ENCODE measurements around the gene TENT5A. TPM values are rescaled to one million over a fixed set of nuclear protein-coding genes. Genes with fewer than 3 reads are reported as not detected.

The TENT5A gene
- total and polyA plus RNA-seq, 8 donors, result 2.8 to 12.2 (median 5.1) TPM

DNA sequence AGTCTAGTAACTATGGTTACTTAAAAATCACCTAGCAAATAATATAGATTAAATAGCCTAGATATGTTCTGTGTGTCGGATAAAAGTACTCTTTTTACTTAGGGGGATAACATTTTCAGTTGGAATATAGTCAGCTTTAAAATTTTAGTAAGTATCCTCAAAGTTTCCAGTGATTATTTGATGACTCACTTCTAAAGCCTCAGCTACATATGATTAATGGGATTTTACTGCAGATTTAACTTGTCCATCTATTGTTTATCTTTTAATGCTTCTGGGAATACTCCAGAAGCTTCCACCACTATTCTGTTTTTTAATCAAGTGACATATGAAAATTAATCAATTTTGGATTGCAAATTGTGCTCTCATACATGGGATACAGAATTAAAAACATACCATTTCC is 8.7 kb upstream of the TENT5A start:
- H3K4me1 ChIP-seq, result peaks cover 0 to 6% (median under 1%) of the 10 kb centered on the region in 3 donors
- peaks cover 0 to 3% (median 1%) of the 10 kb centered on the region in 4 donors for H3K27me3 ChIP-seq
- H3K27ac ChIP-seq, result no peak overlapping the region
- TF ChIP-seq, protein P1, sequence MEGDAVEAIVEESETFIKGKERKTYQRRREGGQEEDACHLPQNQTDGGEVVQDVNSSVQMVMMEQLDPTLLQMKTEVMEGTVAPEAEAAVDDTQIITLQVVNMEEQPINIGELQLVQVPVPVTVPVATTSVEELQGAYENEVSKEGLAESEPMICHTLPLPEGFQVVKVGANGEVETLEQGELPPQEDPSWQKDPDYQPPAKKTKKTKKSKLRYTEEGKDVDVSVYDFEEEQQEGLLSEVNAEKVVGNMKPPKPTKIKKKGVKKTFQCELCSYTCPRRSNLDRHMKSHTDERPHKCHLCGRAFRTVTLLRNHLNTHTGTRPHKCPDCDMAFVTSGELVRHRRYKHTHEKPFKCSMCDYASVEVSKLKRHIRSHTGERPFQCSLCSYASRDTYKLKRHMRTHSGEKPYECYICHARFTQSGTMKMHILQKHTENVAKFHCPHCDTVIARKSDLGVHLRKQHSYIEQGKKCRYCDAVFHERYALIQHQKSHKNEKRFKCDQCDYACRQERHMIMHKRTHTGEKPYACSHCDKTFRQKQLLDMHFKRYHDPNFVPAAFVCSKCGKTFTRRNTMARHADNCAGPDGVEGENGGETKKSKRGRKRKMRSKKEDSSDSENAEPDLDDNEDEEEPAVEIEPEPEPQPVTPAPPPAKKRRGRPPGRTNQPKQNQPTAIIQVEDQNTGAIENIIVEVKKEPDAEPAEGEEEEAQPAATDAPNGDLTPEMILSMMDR (IDR thresholded peaks at IDR 0.05), result no peak
- FAIRE-seq, result no peak
- DNase-seq, result no peak
- no peak overlapping the region for H3K4me3 ChIP-seq
- no peaks in the 10 kb centered on the region for H3K36me3 ChIP-seq
- ATAC-seq, result no peak
- intact Hi-C loops (cut with DNase I), result no loop called here
- H3K9me3 ChIP-seq, result no peaks in the 10 kb centered on the region
- 68 to 85% methylated on average over 1 of the region's 1 CpG for WGBS, 2 donors

DNA sequence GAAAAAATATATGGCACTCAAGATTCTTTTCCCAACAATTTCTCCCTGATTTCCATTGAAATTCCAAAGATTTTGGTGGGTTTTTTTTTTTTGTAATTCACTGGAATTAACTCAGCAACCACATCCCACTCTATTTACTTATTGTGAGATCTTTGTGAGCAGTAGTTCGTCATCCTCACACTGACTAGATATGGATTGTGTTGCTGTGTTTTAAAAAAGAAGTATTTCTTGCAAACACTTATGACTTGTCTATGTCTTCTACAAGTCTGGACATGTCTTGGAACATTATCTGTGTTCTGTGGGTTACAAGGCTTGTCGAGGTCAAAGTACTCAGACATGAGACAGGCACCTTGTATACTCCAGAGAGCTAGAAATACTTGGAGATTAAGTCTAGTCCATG is 7.3 kb upstream of the TENT5A start:
- WGBS, 2 donors, result 56 to 59% methylated on average over 2 of the region's 2 CpGs
- Histone ChIP-seq H3K4me1 (peaks cover 0 to 6% (median 0%) of the 10 kb centered on the region in 3 donors), H3K27ac (no peak overlapping the region), H3K36me3 (no peaks in the 10 kb centered on the region), H3K4me3 (no peak overlapping the region), H3K27me3 (peaks cover 0 to 3% (median 1%) of the 10 kb centered on the region in 4 donors), H3K9me3 (no peaks in the 10 kb centered on the region)
- DNase-seq (no peak), ATAC-seq (peak in 1 of 4 donors; percentile 63), FAIRE-seq (no peak)
- TF ChIP-seq, protein P1 (IDR thresholded peaks at IDR 0.05), result no peak
- intact Hi-C loops (cut with DNase I), result loop anchor here in 1 of 3 donors (10.0 kb wide), 1 partner anchor 1155 kb away; no protein-coding TSS in a partner anchor

DNA sequence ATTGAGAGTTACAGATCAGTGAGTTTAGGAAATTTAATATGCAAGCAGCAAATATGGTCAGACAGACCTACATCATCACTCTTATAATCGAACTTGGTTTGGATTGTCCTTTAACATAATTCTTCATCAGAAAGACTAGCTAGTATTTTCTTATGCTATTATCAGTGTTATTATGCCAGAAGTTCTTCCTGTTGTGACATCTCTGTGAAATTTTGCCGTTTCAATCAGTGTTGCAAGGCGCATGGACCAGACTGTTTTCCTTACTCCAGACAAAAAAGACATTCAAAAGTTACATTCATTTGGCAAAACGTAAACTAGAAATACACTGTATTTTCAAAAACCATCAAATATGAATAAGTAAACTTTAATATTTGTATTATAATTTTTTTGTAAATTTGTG is 5.7 kb upstream of the TENT5A start:
- Histone ChIP-seq H3K27ac (no peak overlapping the region), H3K36me3 (no peaks in the 10 kb centered on the region), H3K4me1 (peaks cover 0 to 10% (median 3%) of the 10 kb centered on the region in 3 donors), H3K27me3 (peaks cover 0 to 3% (median 1%) of the 10 kb centered on the region in 4 donors), H3K9me3 (no peaks in the 10 kb centered on the region), H3K4me3 (no peak overlapping the region)
- no peak for FAIRE-seq
- TF ChIP-seq, protein P1 (IDR thresholded peaks at IDR 0.05), result no peak
- 77 to 79% methylated on average over 4 of the region's 4 CpGs for WGBS, 2 donors
- ATAC-seq, result no peak
- DNase-seq, result no peak
- intact Hi-C loops (cut with DNase I), result loop anchor here in 1 of 3 donors (10.0 kb wide), 1 partner anchor 1153 kb away; no protein-coding TSS in a partner anchor

DNA sequence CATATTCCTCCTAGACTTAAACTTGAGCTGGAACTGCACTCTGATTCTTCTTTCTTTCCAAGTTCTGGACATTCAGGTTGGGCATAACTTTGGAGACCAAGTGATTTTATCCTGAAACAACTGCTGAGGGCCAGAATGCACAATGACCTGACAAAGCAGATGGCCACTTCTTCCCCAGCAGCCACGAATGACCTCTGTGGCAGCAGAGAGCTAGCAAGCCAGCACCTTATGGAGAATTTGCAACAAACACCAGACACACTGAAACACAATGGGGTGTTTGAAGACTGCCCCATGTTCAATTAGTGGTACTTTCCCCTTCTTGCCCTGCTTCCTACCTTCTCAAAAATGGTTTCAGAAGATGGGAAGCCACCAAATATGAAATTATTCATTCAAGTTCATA is 4.2 kb upstream of the TENT5A start:
- 44 to 55% methylated on average over 1 of the region's 1 CpG for WGBS, 2 donors
- TF ChIP-seq, protein P1 (IDR thresholded peaks at IDR 0.05), result no peak
- H3K27ac ChIP-seq, result no peak overlapping the region

DNA sequence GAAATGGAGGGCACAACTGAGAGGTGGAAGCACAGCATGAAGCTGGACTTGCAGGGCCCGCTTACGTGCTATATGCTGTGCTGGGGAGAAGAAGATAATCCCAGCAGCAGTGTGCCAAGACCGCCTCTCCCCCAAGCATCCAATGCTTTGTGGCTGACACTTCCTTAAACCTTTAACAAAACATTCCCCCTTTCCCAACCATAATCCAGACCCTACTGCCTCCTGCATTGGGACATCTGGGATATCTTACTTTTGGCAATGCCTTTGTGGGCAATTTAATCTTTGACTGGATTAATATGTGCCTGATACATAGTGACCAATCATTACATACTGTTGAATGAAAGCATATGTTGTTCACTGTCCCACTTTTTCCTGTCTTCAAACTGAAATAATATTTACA is 3.1 kb upstream of the TENT5A start:
- intact Hi-C loops (cut with DNase I), result loop anchor here in 1 of 3 donors (10.0 kb wide), 1 partner anchor 1151 kb away; no protein-coding TSS in a partner anchor

More for the DNA sequence above, 4.2 kb upstream of the TENT5A start:
- intact Hi-C loops (cut with DNase I), result loop anchor here in 1 of 3 donors (10.0 kb wide), 1 partner anchor 1152 kb away; no protein-coding TSS in a partner anchor
- no peak overlapping the region for H3K4me3 ChIP-seq
- ATAC-seq, result no peak
- FAIRE-seq, result no peak
- H3K27me3 ChIP-seq, result peaks cover 0 to 3% (median 1%) of the 10 kb centered on the region in 4 donors
- no peak for DNase-seq
- no peaks in the 10 kb centered on the region for H3K36me3 ChIP-seq
- H3K4me1 ChIP-seq, result peaks cover 0 to 10% (median 3%) of the 10 kb centered on the region in 3 donors
- no peaks in the 10 kb centered on the region for H3K9me3 ChIP-seq

More for the DNA sequence above, 3.1 kb upstream of the TENT5A start:
- Histone ChIP-seq H3K36me3 (no peaks in the 10 kb centered on the region), H3K4me1 (peaks cover 0 to 12% (median 3%) of the 10 kb centered on the region in 3 donors), H3K27me3 (peaks cover 0 to 3% (median 1%) of the 10 kb centered on the region in 4 donors), H3K9me3 (no peaks in the 10 kb centered on the region), H3K4me3 (no peak overlapping the region), H3K27ac (no peak overlapping the region)
- no peak for DNase-seq
- WGBS, 2 donors, result 84 to 94% methylated on average over 3 of the region's 3 CpGs
- TF ChIP-seq, protein P1 (IDR thresholded peaks at IDR 0.05), result no peak
- no peak for FAIRE-seq
- ATAC-seq, result no peak

Data from pancreas (tissue), 10 donors.